DOHH2 (cell line): ENCODE data around the gene UBQLN3.

Source experiments
- CTCF ChIP-seq: fragments of 200-600 bp; sonication (generic); IDR thresholded peaks from one replicate; pipeline ENCODE4 v1.5.1; 2014; ENCODE audit warnings: antibody characterized with exemption, mild to moderate bottlenecking, low read depth, low read length; ENCODE audit not compliant: poor library complexity, severe bottlenecking
- EZH2phosphoT487 ChIP-seq: fragments of 200-600 bp; sonication (generic); IDR thresholded peaks from 2 replicates; pipeline ENCODE4 v1.6.1; 2017; ENCODE audit warnings: borderline replicate concordance, mild to moderate bottlenecking, antibody characterized with exemption, low read length, moderate library complexity, mixed read lengths

GRCh38 chr11:5536482-5536881 is 26.7 kb upstream of the UBQLN3 start:
- no peak for TF ChIP-seq CTCF
- no peak for TF ChIP-seq EZH2phosphoT487
